Lower leg skin (tissue), 4 donors: ENCODE results near the gene DYNLRB1. TPM values are rescaled to one million over a fixed set of nuclear protein-coding genes. Genes with fewer than 3 reads are reported as not detected.

Experiments
- DNase-seq, 2 donors: peaks; one replicate each; pipeline ENCODE4 v3.0.0-alpha.2; 2019; ENCODE audit warnings: low spot score in 2 of 2
- H3K4me3 ChIP-seq: fragments of 200-600 bp; sonication (generic); 2 replicates; pipeline ENCODE4 v1.5.1; 2017; ENCODE audit warnings: mild to moderate bottlenecking, low read depth; ENCODE audit not compliant: poor library complexity, severe bottlenecking
- POLR2A ChIP-seq, 2 donors: fragments of 450-650 bp; IDR thresholded peaks; one replicate each; pipeline ENCODE4 v1.6.1; 2016 to 2017; ENCODE audit warnings: antibody characterized with exemption in 2 of 2, mild to moderate bottlenecking in 1 of 2, moderate library complexity in 1 of 2
- WGBS, 2 donors: methylation state at CpG; one replicate each; pipeline ENCODE4 v1.1.5; 2018; 5-methylcytosine and 5-hydroxymethylcytosine counted together
- intact Hi-C: fragments of 100-400 bp; cut with DNase I; formaldehyde crosslinking; loops from one replicate; pipeline ENCODE4 v1.15.0; 2023; ENCODE audit warnings: low total_unique reads
- total RNA-seq, 4 donors: library from RNA; depleted of rRNA; stranded (reverse); fragments of >200 nt; gene quantifications; one replicate each; pipeline ENCODE4 v1.1.0, GENCODE V29; 2016
- TF ChIP-seq, protein P1 (sequence below), 3 donors: fragments of 450-650 bp; IDR thresholded peaks; one replicate each; pipeline ENCODE4 v1.5.1; 2016; ENCODE audit warnings: antibody characterized with exemption in 3 of 3, mild to moderate bottlenecking in 3 of 3, moderate library complexity in 2 of 3

The DYNLRB1 gene
- total RNA-seq, 4 donors from 2014 or later: 162 to 232 (median 193) TPM

DNA sequence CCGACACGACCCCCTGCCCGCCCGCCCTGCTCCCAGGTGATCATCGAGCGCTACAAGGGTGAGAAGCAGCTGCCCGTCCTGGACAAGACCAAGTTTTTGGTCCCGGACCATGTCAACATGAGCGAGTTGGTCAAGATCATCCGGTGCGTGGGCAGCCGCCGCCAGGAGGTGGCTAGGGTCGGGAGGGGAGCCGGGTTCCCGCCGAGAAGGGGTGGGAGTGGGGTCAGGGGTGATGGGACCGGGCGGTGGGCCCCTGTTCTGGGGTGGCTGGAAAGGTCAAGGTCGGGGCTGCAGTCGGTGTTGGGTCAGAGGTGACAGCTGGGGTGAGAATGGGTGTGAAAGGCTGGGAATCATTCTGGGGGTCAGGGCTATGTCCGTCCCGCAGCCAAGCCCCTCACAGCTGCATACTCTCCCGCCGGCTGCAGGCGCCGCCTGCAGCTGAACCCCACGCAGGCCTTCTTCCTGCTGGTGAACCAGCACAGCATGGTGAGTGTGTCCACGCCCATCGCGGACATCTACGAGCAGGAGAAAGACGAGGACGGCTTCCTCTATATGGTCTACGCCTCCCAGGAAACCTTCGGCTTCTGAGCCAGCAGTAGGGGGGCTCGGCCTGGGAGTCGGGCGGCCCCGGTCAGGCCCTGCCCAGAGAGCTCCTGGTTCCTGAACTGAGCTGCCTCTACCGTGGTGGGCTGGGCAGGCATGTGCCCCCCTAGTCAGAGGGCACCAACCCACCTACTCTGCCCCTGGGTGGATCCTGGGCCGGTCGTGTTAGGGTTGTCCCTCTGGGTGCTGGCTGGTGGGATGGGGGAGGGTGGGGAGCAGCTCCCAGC, 43.3 kb downstream of the DYNLRB1 start:
- no peak for DNase-seq
- intact Hi-C loops: no loop called here
- TF ChIP-seq, protein P1, sequence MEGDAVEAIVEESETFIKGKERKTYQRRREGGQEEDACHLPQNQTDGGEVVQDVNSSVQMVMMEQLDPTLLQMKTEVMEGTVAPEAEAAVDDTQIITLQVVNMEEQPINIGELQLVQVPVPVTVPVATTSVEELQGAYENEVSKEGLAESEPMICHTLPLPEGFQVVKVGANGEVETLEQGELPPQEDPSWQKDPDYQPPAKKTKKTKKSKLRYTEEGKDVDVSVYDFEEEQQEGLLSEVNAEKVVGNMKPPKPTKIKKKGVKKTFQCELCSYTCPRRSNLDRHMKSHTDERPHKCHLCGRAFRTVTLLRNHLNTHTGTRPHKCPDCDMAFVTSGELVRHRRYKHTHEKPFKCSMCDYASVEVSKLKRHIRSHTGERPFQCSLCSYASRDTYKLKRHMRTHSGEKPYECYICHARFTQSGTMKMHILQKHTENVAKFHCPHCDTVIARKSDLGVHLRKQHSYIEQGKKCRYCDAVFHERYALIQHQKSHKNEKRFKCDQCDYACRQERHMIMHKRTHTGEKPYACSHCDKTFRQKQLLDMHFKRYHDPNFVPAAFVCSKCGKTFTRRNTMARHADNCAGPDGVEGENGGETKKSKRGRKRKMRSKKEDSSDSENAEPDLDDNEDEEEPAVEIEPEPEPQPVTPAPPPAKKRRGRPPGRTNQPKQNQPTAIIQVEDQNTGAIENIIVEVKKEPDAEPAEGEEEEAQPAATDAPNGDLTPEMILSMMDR (IDR thresholded peaks at IDR 0.05): no peak
- no peak for TF ChIP-seq POLR2A (IDR thresholded peaks at IDR 0.05)
- H3K4me3 ChIP-seq: no peak overlapping the region
- WGBS, 2 donors: 62 to 71% methylated on average over 36 to 43 of the region's 43 CpGs

DNA sequence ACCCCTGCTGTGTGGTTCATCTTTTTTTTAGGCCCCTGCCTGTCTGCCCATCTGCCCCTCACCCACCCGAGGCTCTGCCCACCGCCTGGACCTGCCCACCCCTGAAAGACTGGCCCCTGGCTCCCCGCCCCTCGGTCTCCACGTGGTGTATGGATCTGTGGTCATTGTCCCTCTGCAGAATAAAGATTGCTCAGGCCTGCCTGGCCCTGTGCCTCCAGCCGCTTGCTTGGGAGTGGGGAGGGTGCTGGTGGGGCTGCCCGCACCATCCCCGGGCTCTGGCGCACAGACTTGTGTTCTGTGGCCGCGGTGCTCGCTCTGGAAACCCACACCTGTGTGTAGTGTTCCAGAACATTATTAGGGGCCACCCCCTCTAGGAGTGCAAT, 43.9 kb downstream of the DYNLRB1 start:
- DNase-seq: no peak
- intact Hi-C loops: no loop called here
- TF ChIP-seq, protein P1 (IDR thresholded peaks at IDR 0.05): no peak
- no peak for TF ChIP-seq POLR2A (IDR thresholded peaks at IDR 0.05)
- 79 to 88% methylated on average over 6 to 10 of the region's 12 CpGs for whole genome bisulfite sequencing, 2 donors
- no peak overlapping the region for H3K4me3 ChIP-seq

DNA sequence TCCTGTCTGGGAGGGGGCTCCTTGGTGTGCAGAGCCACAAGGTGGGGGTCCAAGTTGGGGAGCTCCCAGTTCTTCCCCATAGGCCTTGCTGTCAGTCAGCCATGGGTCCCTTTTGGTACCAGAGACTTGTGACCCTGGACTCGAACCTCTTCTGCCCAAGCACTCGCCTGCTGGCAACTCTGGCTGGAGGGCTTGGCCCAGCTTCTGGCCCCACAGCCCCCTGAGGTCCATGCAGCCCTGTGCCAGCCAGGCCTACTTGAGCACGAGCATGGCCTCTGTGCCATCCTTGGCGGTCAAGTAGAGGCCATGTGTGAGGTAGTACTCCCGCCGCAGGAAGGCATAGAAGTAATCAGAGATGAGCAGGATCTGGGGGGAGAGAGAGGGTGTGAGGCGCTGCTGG, 44.4 kb downstream of the DYNLRB1 start:
- 82 to 87% methylated on average over 7 of the region's 7 CpGs for WGBS, 2 donors
- DNase-seq: no peak
- TF ChIP-seq POLR2A (IDR thresholded peaks at IDR 0.05): no peak
- TF ChIP-seq, protein P1 (IDR thresholded peaks at IDR 0.05): no peak
- H3K4me3 ChIP-seq: no peak overlapping the region
- intact Hi-C loops: no loop called here

DNA sequence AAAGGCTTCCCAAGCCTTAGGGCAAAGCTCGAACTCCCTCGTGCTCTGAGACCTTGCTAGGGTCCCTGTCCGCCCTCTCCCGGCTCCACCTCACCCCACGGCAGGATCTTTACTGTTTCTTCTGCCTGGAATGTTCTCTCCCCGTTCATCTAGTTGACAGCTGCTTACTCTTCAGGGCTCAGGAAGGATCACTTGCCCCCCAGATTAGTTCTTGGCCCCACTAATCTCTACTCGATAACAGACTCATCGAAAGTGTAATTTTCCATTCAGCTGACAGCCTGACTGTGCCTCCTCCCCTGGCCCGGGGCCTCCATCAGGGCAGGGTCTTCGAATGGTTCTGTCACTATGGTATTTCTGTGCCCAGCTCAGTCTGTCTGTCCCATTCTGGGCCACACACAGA, 45.4 kb downstream of the DYNLRB1 start:
- no peak overlapping the region for H3K4me3 ChIP-seq
- DNase-seq: no peak
- TF ChIP-seq, protein P1 (IDR thresholded peaks at IDR 0.05): no peak
- no peak for TF ChIP-seq POLR2A (IDR thresholded peaks at IDR 0.05)
- intact Hi-C loops: no loop called here
- whole genome bisulfite sequencing, 2 donors: 64 to 67% methylated on average over 10 of the region's 10 CpGs

DNA sequence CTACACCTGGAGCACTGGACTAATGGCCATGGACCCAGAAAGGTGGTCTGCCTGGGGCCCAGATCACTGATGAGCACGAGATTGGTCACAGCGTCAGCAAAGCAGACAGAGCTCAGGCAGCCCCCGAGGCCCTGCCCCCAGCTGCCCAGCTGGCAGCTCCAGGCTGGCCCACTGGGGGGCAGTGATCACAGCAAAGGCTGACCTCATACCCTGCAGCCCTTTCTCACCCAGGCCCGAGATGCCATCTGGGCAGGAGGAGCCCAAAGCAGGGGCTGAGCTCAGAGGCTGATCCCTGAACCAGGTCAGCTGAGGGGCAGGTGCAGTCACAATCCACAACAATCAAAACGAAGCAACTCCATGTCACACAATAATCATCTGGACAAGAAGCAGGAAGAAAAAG, 46.4 kb downstream of the DYNLRB1 start:
- H3K4me3 ChIP-seq: no peak overlapping the region
- no peak for DNase-seq
- intact Hi-C loops: no loop called here
- no peak for TF ChIP-seq POLR2A (IDR thresholded peaks at IDR 0.05)
- TF ChIP-seq, protein P1 (IDR thresholded peaks at IDR 0.05): no peak
- 63 to 74% methylated on average over 3 to 5 of the region's 5 CpGs for WGBS, 2 donors

DNA sequence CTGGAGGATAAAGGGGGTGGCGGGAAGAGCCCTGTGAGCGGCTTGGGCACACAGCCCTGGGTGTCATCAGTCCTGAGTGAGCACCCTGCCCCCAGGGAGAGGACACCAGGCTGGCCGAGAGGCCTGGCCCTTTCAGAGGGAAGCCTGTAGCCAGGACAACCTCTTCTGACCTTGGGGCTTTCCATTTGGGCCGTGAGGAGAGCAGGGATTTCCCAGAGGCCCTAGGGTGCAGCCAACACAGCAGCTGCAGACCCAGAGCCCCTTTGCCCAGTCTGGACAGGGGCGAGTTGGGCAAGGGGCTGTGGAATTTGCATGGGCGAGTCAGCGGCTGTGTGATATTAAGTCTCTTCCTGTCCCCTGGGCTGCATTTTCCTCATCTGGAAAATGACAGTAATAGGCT, 48.6 kb downstream of the DYNLRB1 start:
- intact Hi-C loops: no loop called here
- DNase-seq: no peak
- WGBS, 2 donors: 72 to 81% methylated on average over 5 to 7 of the region's 7 CpGs
- no peak overlapping the region for H3K4me3 ChIP-seq
- TF ChIP-seq, protein P1 (IDR thresholded peaks at IDR 0.05): no peak
- TF ChIP-seq POLR2A (IDR thresholded peaks at IDR 0.05): no peak
